Ovary (tissue), 9 donors: ENCODE results near the gene VPS13C. TPM values are rescaled to one million over a fixed set of nuclear protein-coding genes. Genes with fewer than 3 reads are reported as not detected.

Experiments used
- DNase-seq, 5 donors: peaks; one replicate each; pipeline ENCODE4 v3.0.0-alpha.2; 2019 to 2020
- H3K27ac ChIP-seq, 2 donors: fragments of 200-600 bp; one replicate each; pipeline versions ENCODE4 v1.5.1 to v1.8.0; 2019 to 2022
- H3K27me3 ChIP-seq: fragments of 200-600 bp; one replicate; pipeline ENCODE4 v1.8.0; 2022
- H3K36me3 ChIP-seq: fragments of 200-600 bp; sonication (generic); one replicate; pipeline ENCODE4 v1.5.1; 2019
- H3K4me1 ChIP-seq: one replicate; pipeline ENCODE4 v1.8.1; 2013; ENCODE audit warnings: mild to moderate bottlenecking, moderate library complexity; ENCODE audit not compliant: insufficient read depth
- H3K4me3 ChIP-seq: fragments of 200-600 bp; sonication (generic); one replicate; pipeline ENCODE4 v1.5.1; 2017
- H3K9me3 ChIP-seq, 2 donors: fragments of 200-600 bp in 1 of 2; sonication (generic) in 1 of 2; one replicate each; pipeline versions ENCODE4 v1.5.1 to v1.8.1; 2013 to 2019; ENCODE audit warnings: mild to moderate bottlenecking in 1 of 2, moderate library complexity in 1 of 2
- CTCF ChIP-seq, 3 donors: fragments of 450-650 bp in 2 of 3; fragments of 200-600 bp in 1 of 3; IDR thresholded peaks; one replicate each; pipeline versions ENCODE4 v1.5.1 to v1.8.0; 2016 to 2022; ENCODE audit warnings: antibody characterized with exemption in 3 of 3, mild to moderate bottlenecking in 1 of 3
- EP300 ChIP-seq: sonication (generic); formaldehyde crosslinking; IDR thresholded peaks from one replicate; pipeline ENCODE4 v1.6.1; 2017; ENCODE audit warnings: antibody characterized with exemption
- POLR2A ChIP-seq: fragments of 450-650 bp; IDR thresholded peaks from one replicate; pipeline ENCODE4 v1.6.1; 2017; ENCODE audit warnings: antibody characterized with exemption, mild to moderate bottlenecking, moderate library complexity
- WGBS, 3 donors: extraction: QIAGEN DNeasy Blood & Tissue Kit in 1 of 3; methylation state at CpG; one replicate each; pipeline versions ENCODE4 v1.1.5 to v1.1.7; 2013 to 2017; 5-methylcytosine and 5-hydroxymethylcytosine counted together
- intact Hi-C, 4 donors: fragments of 100-400 bp; cut with DNase I; formaldehyde crosslinking; loops; one replicate each; pipeline versions ENCODE4 v1.11.0 to v1.15.1; 2022 to 2023
- polyA plus RNA-seq, 2 donors: library from polyadenylated mRNA; stranded (reverse); fragments of 200-250 nt in 1 of 2; fragments of 350-450 nt in 1 of 2; fragmentation: Illumina TruSeq in 1 of 2; extraction: RNeasy Lipid Tissue Mini Kit (QIAGEN cat#74804) in 1 of 2; gene quantifications; one replicate each; pipeline ENCODE4 v1.2.3, GENCODE V29; 2013 to 2014
- total RNA-seq, 7 donors: library from RNA; depleted of rRNA in 2 of 7; stranded (reverse); fragments of >200 nt in 2 of 7; fragmentation: NEBNext Ultra II Directional in 3 of 7; extraction: Animal tissue kit (Norgen Biotek cat#: 25700) in 3 of 7; gene quantifications; one replicate each; pipeline versions ENCODE4 v1.1.0 to v1.2.4, GENCODE V29; 2016 to 2023
- donor health status: DM: no; HTN: no; CAD: no; lungs with moderate emphysema.
- donor health status: DM: no; HTN: no; CAD: no.
- donor health status: Bipolar disorder and iron deficiency.
- donor health status: DM: yes; HTN: yes; CAD: no.
- donor health status: DM: no; HTN: no; CAD: no.
- donor health status: DM: yes; HTN: yes; CAD: no.

Gene VPS13C
- total and polyA plus RNA-seq, 9 donors: 19.4 to 78.1 (median 68.4) TPM

DNA sequence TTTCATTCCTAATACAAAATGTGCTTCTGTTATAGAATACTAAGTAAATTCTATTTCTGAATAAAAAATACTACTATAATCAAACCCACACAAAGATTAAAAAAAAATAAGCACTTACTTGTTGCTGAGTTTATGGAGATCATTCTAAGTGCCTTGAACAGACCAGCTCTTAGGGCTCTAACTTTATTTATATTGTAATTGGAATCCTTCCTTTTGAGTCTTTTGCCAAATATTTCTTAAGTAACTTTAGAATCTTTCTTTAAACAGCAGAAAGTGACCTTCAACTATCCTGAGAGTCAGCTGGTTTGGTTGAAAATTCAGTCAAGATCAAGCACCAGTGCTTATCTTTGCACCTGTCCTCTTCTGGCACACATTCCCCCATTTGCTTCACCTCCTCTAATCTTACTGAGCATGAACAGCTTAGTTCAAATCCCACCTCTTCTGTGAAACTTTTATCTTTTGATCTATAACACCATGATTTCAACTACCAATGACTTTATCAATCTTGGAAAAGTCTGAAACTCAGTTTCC, 149.3 kb downstream of the VPS13C start:
- no peaks in the 10 kb centered on the region for H3K27me3 ChIP-seq
- H3K36me3 ChIP-seq: no peaks in the 10 kb centered on the region
- no peak for DNase-seq
- TF ChIP-seq CTCF (IDR thresholded peaks at IDR 0.05): no peak
- no peak for TF ChIP-seq POLR2A
- TF ChIP-seq EP300: no peak
- intact Hi-C loops: no loop called here
- H3K4me1 ChIP-seq: no peaks in the 10 kb centered on the region
- no peak overlapping the region for H3K27ac ChIP-seq
- no peak overlapping the region for H3K4me3 ChIP-seq
- no peaks in the 10 kb centered on the region for H3K9me3 ChIP-seq

DNA sequence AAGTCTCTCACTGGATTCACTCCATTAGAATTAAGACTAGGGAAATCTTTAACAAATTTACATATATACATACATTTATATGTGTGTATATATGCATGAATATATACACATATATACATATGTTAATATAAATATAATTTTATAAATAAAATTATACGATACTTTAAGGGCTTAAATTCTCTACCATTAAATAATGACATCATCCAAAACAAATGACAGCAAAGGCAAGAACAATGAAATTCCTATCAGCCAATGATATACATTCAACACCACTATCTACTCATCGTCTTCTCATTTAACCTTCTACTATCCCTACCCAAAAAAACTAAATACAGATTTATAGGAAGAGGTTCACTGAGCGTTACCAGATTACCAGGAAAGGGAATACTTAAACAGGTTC, 152.0 kb downstream of the VPS13C start:
- no peaks in the 10 kb centered on the region for H3K36me3 ChIP-seq

GRCh38 chr15:61907753-61908086, 152.5 kb downstream of the VPS13C start:
- no peaks in the 10 kb centered on the region for H3K9me3 ChIP-seq
- no peaks in the 10 kb centered on the region for H3K27me3 ChIP-seq
- WGBS, 3 donors: 95 to 100% (median 98%) methylated on average over 1 of the region's 1 CpG
- no peak for TF ChIP-seq EP300
- no peak for TF ChIP-seq CTCF (IDR thresholded peaks at IDR 0.05)
- no peak for TF ChIP-seq POLR2A
- H3K4me3 ChIP-seq: no peak overlapping the region
- H3K27ac ChIP-seq: no peak overlapping the region
- no peaks in the 10 kb centered on the region for H3K4me1 ChIP-seq
- no peaks in the 10 kb centered on the region for H3K36me3 ChIP-seq
- DNase-seq: no peak
- intact Hi-C loops: no loop called here

More for the DNA sequence above, 152.0 kb downstream of the VPS13C start:
- H3K4me3 ChIP-seq: no peak overlapping the region
- intact Hi-C loops: no loop called here
- no peak for DNase-seq
- 97 to 98% (median 97%) methylated on average over 3 of the region's 3 CpGs for WGBS, 3 donors
- no peak overlapping the region for H3K27ac ChIP-seq
- TF ChIP-seq POLR2A (no peak), EP300 (no peak), CTCF (IDR thresholded peaks at IDR 0.05) (no peak)
- H3K9me3 ChIP-seq: no peaks in the 10 kb centered on the region
- H3K4me1 ChIP-seq: no peaks in the 10 kb centered on the region
- no peaks in the 10 kb centered on the region for H3K27me3 ChIP-seq

GRCh38 chr15:61906961-61907752, 153.1 kb downstream of the VPS13C start:
- TF ChIP-seq EP300: no peak
- no peak for TF ChIP-seq CTCF (IDR thresholded peaks at IDR 0.05)
- no peak for TF ChIP-seq POLR2A
- no peak overlapping the region for H3K4me3 ChIP-seq
- no peak overlapping the region for H3K27ac ChIP-seq
- 85 to 89% (median 88%) methylated on average over 4 of the region's 4 CpGs for WGBS, 3 donors
- no peaks in the 10 kb centered on the region for H3K4me1 ChIP-seq
- DNase-seq: no peak
- intact Hi-C loops: no loop called here
- H3K27me3 ChIP-seq: no peaks in the 10 kb centered on the region
- no peaks in the 10 kb centered on the region for H3K9me3 ChIP-seq
- H3K36me3 ChIP-seq: no peaks in the 10 kb centered on the region
